C4-2B (cell line): ENCODE results near the gene ZIC2.

ENCODE experiments used
- H3K27ac ChIP-seq: fragments of 450-650 bp; 2 replicates; pipeline ENCODE4 v1.5.1; 2017
- ZFX ChIP-seq: fragments of 450-650 bp; IDR thresholded peaks from 2 replicates; pipeline ENCODE4 v1.6.1; 2017
- TF ChIP-seq, protein P1 (sequence below): fragments of 450-650 bp; conservative IDR thresholded peaks from 2 replicates; pipeline ENCODE4 v1.5.1; 2017; ENCODE audit warnings: mild to moderate bottlenecking

The ZIC2 gene

DNA sequence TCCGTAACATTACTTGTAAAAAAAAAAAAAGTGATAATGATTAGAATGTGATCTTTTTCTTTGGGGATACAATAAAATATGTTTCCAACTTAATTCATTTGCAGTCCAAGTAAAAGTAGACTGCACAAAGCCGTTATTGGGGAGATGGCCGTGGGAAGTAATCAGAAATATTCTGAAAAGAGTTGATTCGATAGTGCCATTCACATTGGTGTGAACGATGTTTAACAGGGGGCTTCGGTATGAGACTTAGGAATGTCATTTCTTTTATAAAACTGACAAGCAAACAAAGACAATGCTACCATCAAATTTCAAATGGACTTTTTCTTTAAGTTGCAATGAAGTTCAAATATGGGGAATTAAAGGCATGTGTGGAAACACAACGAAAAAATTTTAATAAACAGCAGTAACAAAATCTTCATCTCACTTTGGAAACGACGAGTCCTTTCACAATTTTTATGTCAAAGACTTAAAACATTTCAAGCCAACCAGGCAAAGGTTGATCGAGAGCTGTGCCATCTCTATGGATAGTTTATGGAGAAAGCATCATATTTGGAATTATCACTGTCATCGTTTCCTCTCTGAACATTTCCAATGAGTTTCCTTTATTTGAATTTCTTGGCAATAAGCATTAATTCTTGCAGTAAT lies 8.3 kb upstream of the ZIC2 start:
- no peak for TF ChIP-seq ZFX
- TF ChIP-seq, protein P1, sequence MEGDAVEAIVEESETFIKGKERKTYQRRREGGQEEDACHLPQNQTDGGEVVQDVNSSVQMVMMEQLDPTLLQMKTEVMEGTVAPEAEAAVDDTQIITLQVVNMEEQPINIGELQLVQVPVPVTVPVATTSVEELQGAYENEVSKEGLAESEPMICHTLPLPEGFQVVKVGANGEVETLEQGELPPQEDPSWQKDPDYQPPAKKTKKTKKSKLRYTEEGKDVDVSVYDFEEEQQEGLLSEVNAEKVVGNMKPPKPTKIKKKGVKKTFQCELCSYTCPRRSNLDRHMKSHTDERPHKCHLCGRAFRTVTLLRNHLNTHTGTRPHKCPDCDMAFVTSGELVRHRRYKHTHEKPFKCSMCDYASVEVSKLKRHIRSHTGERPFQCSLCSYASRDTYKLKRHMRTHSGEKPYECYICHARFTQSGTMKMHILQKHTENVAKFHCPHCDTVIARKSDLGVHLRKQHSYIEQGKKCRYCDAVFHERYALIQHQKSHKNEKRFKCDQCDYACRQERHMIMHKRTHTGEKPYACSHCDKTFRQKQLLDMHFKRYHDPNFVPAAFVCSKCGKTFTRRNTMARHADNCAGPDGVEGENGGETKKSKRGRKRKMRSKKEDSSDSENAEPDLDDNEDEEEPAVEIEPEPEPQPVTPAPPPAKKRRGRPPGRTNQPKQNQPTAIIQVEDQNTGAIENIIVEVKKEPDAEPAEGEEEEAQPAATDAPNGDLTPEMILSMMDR: no peak
- H3K27ac ChIP-seq: no peak overlapping the region

DNA sequence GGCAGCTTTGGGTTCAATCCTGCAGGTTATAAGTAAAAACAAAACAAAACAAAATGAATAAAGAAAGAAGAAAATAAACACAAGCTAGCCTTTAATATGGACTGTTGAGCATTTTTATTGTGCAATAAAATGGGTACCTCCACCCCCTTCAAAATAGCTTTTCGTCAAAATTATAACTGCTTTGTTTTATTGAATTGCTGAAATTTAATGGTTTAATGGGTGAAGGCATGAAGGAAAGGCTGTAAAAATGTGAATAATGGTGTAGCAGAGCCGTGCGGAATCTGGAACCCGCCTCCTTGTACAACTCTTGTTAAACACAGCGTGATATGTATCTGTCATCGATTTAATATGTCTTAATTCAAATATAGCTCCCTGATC lies 7.8 kb upstream of the ZIC2 start:
- TF ChIP-seq, protein P1: no peak
- no peak for TF ChIP-seq ZFX
- no peak overlapping the region for H3K27ac ChIP-seq

DNA sequence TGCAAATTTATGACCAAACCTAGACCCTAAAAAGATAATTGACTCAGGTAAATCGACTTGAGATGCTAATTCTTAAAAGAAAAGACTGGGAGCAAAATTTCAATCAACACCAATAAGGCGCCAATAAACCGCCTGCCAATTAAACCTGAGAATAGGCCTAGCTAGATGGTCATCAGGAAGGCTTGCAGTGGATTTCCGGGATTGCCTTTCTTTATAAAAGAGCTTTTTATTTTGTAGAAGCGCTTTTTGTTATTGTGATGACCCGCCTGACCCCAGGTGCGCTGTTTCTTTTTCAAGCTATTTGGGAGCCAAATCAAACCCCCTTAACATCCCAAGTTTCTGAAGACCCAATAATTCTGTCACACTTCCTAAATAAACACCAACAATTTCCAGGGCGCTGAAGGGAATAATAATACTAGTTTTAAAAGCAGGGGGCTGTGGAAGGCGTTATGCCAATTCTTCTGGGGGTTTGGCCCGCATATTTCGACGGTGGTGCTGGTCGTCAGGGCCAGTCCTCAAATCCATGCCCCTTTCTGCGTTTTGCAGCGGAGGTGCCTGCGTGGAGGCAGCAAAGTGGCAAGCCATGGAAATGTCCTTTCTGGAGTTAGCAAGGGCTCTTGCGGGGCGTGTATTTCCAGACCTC lies 7.2 kb upstream of the ZIC2 start:
- H3K27ac ChIP-seq: no peak overlapping the region
- TF ChIP-seq, protein P1: no peak
- TF ChIP-seq ZFX: no peak

DNA sequence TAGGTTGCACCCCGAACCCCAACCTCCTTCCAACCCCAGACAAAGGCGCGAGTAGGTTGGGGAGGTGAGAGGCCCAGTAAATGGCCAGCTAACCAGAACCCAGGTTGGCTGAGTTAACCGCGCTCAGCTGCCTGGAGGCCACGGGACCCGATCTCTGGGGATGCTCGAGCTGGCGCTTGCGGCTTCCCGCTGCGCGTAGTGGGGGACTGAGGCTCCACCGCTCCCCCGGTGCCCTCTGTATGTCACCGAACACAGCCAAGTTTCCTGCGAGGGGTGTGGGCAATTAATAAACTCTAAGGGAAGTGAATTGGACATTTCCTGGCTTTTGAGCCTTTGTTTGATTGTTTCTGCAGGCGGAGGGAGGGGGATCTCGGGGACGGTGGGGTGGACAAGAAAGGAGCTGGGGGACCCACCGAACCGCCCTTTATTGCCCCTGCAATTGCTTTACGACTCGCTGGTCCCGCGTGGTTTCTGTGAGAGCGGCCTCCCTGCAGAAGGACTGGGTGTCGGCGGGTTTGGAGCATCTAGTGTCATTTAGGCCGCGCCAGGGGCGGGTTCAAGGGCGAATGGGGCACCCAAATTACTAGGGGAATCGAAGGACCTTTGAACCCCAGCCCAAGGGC lies 6.5 kb upstream of the ZIC2 start:
- TF ChIP-seq ZFX: no peak
- TF ChIP-seq, protein P1: no peak
- H3K27ac ChIP-seq: no peak overlapping the region

DNA sequence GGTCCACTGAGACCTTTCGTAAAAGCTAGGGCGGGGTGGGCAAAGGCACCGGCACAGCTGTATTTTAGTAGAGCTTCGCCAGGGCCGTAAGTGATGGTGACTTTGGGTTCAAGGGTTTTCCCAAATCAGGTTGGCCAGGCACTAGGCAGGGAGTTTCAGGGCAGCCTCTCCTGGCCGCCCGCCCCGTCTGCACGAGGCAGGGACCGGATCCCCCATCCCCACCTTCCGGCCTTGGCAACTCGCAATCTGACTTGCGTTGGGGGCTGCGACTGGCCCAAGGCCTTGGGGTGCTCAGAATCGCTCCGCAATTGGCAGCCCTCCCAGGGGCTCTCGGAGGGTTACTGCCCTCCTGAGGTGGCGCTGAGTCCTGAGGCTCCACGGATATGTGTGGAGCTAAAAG lies 6.0 kb upstream of the ZIC2 start:
- H3K27ac ChIP-seq: no peak overlapping the region
- TF ChIP-seq, protein P1: no peak
- no peak for TF ChIP-seq ZFX

DNA sequence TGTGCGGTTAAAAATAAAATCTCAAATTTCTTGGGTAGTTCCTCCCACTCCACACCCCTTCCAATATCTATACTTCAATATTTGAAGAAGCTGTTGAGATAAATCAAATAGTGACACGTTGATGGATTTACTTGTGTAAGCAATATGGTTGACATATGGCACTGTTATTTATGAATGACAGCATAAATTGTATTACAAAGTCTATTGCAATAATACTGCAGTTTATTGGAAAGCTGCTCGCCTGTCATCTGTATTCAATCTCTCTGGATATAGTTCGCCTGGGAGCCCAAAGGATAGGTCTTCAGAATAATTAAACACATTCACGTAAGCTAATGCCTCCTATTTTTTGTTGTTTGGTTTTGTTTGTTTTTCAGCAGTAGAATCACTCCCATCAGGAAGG lies 5.0 kb upstream of the ZIC2 start:
- no peak overlapping the region for H3K27ac ChIP-seq
- no peak for TF ChIP-seq ZFX
- TF ChIP-seq, protein P1: no peak

DNA sequence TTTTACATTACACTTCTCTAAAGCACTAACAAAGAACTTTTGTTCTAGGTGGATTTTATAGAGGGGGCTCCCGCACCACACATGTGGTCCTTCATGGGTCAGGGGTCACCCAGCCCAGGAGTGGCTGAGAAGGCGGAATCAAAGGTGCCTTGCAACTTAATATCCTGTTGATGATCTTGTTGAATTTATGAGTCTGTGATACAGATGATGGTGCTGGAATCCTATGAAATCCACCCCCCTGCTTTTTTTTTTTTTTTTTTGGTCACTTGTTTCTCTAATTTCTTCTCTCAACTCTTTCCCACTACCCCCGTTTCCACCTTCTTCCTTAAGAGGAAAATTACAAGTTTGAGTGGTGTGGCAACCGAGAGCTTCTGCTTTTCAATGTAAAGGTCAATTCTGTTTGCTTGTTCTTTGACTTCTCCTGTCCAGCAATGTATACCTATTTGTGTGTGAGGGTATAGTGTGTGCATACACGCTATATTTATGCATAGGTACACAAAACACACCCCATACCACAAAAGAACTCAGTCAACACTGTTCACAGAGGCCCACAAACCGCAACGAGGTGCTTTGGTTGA lies 4.2 kb upstream of the ZIC2 start:
- TF ChIP-seq, protein P1: no peak
- no peak for TF ChIP-seq ZFX
- no peak overlapping the region for H3K27ac ChIP-seq
